HG02870 (cell line): ENCODE results near the gene UBE2E1.
"Not testable (repeated sequence)": the region's sequence is repeated elsewhere in the genome, so short reads cannot be mapped to it uniquely, and the experiment has no call there.

ENCODE experiments used
- ATAC-seq: cut with Tn5 transposase; IDR thresholded peaks from one replicate; pipeline ENCODE4 v1.9.1; 2021; ENCODE audit warnings: mild to moderate bottlenecking, moderate library complexity; ENCODE audit not compliant: unreplicated experiment

UBE2E1 gene

GRCh38 chr3:23913873-23914743, 108.4 kb downstream of the UBE2E1 start:
- no peak for ATAC-seq

GRCh38 chr3:23915537-23916108, 109.9 kb downstream of the UBE2E1 start:
- no peak for ATAC-seq

- ATAC-seq, result peak; percentile 36
Observed at GRCh38 chr3:23916152-23916885, 110.6 kb downstream of the UBE2E1 start.

GRCh38 chr3:23916886-23917678, 111.3 kb downstream of the UBE2E1 start, which contains the start of the genes NKIRAS1 and RPL15:
Gene NKIRAS1 (minus strand): TSS chr3:23916990. CDS start chr3:23910904, 6,086 bp downstream.
Gene RPL15 (plus strand): TSS chr3:23917132. CDS start chr3:23917860, 728 bp downstream.
- peak; percentile 90 for ATAC-seq

- ATAC-seq, result not testable (repeated sequence)
Observed at GRCh38 chr3:23917679-23918303, 112.0 kb downstream of the UBE2E1 start.

- not testable (repeated sequence) for ATAC-seq
Observed at GRCh38 chr3:23918331-23918730, 112.6 kb downstream of the UBE2E1 start.

- ATAC-seq, result no peak
Observed at GRCh38 chr3:23919628-23920027, 113.9 kb downstream of the UBE2E1 start.

- ATAC-seq, result no peak
Observed at GRCh38 chr3:23920151-23920655, 114.4 kb downstream of the UBE2E1 start.

GRCh38 chr3:23921052-23921511, 115.3 kb downstream of the UBE2E1 start:
- no peak for ATAC-seq

- no peak for ATAC-seq
Observed at GRCh38 chr3:23923786-23924185, 118.0 kb downstream of the UBE2E1 start.

- no peak for ATAC-seq
Observed at GRCh38 chr3:23926246-23926645, 120.5 kb downstream of the UBE2E1 start.

GRCh38 chr3:23926736-23927135, 121.0 kb downstream of the UBE2E1 start:
- no peak for ATAC-seq

- no peak for ATAC-seq
Observed at GRCh38 chr3:23928524-23928923, 122.8 kb downstream of the UBE2E1 start.

- no peak for ATAC-seq
Observed at GRCh38 chr3:23931597-23931996, 125.8 kb downstream of the UBE2E1 start.

- ATAC-seq, result no peak
Observed at GRCh38 chr3:23932571-23932970, 126.8 kb downstream of the UBE2E1 start.

- no peak for ATAC-seq
Observed at GRCh38 chr3:23934253-23934652, 128.5 kb downstream of the UBE2E1 start.

GRCh38 chr3:23937296-23937695, 131.5 kb downstream of the UBE2E1 start:
- ATAC-seq, result no peak

GRCh38 chr3:23938688-23939087, 132.9 kb downstream of the UBE2E1 start:
- no peak for ATAC-seq

- no peak for ATAC-seq
Observed at GRCh38 chr3:23940775-23941174, 135.0 kb downstream of the UBE2E1 start.
